Fibroblast of lung (primary cell): Measurements from ENCODE around the gene ACOXL.

Experiments used
- CTCF ChIP-seq, 2 donors: IDR thresholded peaks in 1 of 2; conservative IDR thresholded peaks in 1 of 2; 1 replicate in 1 of 2; 2 replicates in 1 of 2; pipeline ENCODE4 v1.5.1; 2011 to 2012; ENCODE audit warnings: low read length in 2 of 2, control low read depth in 1 of 2, inconsistent platforms in 1 of 2, low read depth in 1 of 2, mild to moderate bottlenecking in 1 of 2
- EZH2 ChIP-seq: IDR thresholded peaks from 2 replicates; pipeline ENCODE4 v1.5.1; 2012; ENCODE audit warnings: low read length, control low read depth, mild to moderate bottlenecking; ENCODE audit errors: missing control alignments

- TF ChIP-seq CTCF (conservative IDR thresholded peaks at IDR 0.05 in 1 of 2, IDR thresholded peaks at IDR 0.05 in 1 of 2; ENCODE audit: low read depth in 1 of 2, low read length in 2 of 2) (no peak), EZH2 (no peak)
Observed at GRCh38 chr2:110691612-110692258, 40.6 kb upstream of the ACOXL start.
